ENCODE measurements around the gene PPP1R9A. TPM values are rescaled to one million over a fixed set of nuclear protein-coding genes. Genes with fewer than 3 reads are reported as not detected.

The PPP1R9A gene
- total RNA-seq, 1 donor from 2014 or later = 156 TPM

- no peak for DNase-seq
Measured at GRCh38 chr7:94912085-94912484, 4.7 kb downstream of the PPP1R9A start.

DNA sequence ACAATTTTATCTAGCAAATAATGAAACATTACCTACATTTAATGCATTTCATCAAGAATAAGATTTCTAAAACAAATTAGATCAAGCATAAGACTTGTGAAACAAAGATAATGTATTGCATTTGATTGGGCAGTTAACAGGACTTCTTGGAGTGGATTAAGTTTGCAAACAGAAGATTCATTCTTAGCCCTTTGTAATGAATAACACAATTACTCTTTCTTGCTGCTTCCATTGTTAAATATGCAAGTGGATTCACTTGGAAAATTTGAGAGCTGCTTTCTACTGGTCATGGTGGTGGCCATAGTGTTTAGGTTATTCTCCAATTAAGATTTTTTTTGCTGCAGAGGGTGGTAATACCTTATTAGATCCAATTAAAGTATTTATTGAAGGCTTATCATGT lies 6.0 kb downstream of the PPP1R9A start:
- no peak for DNase-seq

GRCh38 chr7:94921911-94922310 lies 14.5 kb downstream of the PPP1R9A start:
- no peak for DNase-seq

DNA sequence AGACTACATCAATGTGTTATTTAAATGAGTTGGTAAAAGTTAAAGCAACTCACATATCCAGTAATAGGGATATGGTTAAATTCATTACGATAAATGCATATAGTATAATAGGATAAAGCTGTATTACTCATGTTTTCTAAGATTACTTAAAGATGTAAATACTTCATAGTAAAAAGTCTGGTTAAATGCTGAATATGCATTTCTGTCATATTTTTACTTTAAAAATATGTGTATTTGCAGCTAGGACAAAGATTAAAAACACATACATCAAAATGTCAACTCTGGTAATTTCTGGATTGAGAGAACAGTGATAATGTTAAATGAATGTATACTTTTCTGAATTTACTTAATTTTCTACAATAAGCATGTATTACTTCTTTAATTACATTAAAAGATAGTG lies 15.1 kb downstream of the PPP1R9A start:
- DNase-seq = no peak

DNA sequence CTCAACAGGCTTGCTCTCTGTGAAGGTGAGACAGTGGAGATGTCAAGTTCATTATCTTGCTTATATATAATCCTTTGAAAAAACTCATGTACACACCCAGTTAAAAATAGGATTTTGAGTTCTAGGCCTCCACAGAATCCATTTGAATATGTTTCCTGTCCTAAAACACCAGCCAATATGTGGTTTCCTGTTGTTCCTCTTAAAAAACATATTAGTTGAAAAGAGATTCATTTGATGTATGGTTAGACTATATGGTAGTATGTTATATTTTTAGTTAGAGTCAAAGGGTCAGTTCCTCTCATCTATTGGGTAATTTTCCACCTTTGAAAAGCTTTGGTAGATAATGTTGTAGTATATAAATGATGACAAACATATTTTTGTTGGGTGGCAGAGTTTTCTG lies 16.0 kb downstream of the PPP1R9A start:
- no peak for DNase-seq

DNA sequence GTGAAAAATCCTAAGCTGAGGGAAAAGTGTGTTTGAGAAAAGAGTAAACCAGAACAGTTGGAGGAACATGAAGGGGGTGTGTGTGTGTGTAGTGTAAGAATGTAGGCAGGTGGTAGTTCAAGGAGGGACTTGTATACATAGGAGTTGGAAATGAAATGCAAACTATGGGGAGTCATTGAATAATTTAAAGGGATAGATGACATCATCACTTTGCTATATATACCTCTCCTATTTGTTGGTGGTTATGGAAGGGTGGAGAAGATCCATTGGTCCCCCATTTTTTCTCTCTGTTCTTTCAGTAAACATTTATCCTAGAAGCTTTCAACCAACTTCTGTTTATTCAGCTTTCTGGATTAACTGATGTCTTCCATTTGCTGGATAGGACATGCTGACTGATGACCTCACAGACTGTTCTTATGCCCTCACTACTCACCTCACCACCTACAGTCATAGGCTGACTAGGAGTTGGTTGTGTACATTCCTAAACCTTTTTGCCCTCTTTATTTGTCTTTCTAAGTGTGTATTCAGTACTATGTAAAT lies 20.8 kb downstream of the PPP1R9A start:
- no peak for DNase-seq

DNA sequence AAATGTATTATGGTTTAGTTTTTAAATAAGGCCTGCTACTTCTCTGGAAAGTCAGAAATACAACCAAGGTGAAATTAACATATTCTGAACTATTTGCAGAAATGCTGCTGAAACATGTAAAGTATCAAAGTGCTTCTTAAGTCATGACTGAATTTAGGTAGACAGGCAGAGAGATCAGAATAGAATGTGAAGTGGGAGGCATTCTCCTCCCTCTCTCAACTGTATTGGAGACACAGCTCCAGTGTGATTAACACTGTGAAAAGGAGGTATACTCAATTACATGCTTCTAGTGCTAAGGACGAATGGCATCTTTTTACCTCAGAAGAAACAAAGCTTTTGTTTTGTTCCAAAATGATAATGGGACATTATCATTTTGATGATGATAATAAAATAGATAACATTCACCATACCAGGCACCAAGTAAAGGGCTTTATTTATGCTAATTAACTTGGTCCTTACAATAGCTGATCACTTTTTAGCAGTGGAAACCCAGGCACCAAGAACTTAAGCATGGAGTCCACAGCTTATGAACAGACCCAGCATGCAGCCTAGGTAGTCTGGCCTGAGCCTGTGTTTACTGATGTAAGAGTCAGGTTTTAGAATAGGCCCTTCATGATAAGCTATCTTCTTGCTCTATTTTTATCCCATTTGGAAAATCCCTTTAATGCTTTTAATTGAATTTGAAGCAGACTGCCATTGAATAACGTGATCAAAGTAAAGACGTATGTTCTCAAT lies 26.0 kb downstream of the PPP1R9A start:
- DNase-seq = no peak

DNA sequence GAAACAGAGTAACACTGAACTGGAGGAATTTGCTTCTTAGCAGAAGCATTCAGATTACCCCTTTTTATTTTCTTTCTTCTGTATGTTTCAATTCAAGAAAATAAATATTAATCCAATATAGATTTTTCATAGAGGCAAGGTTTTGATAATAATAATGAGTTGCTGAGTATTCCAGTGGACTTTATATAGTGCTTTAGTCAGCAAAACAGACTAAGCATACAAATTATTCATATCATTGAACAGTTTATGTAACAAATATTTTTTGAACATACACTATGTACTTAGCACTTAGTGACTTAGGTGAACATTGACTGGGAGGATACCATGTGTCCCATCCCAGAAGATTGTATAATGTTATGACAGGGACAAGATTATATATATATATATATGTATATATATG lies 32.0 kb downstream of the PPP1R9A start:
- DNase-seq = no peak

GRCh38 chr7:94940241-94940640 lies 32.8 kb downstream of the PPP1R9A start:
- no peak for DNase-seq

GRCh38 chr7:94941844-94942632 lies 34.6 kb downstream of the PPP1R9A start:
- no peak for DNase-seq

GRCh38 chr7:94943134-94943533 lies 35.7 kb downstream of the PPP1R9A start:
- DNase-seq = peak; percentile 44

GRCh38 chr7:94949532-94949931 lies 42.1 kb downstream of the PPP1R9A start:
- no peak for DNase-seq

- no peak for DNase-seq
Measured at GRCh38 chr7:94955807-94956206, 48.4 kb downstream of the PPP1R9A start.

DNA sequence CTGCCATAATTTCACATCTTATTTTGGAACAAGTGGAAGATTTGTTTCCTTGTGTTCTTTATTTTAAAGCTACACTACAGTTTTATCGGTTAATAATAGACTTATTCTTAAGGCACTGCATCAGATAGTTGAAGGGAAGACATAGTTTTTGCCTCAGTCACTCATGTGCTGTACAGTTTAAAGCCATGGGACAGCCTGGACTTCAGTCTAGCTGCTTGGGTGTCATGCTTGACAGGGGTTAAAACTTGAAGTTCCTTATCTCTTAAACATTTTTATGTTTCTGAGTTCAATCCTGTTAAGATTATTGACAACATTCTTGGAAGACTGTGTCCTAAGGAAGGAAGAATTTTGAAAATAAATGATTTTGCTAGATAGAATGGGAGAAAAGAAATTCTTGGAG lies 49.7 kb downstream of the PPP1R9A start:
- DNase-seq = no peak

DNA sequence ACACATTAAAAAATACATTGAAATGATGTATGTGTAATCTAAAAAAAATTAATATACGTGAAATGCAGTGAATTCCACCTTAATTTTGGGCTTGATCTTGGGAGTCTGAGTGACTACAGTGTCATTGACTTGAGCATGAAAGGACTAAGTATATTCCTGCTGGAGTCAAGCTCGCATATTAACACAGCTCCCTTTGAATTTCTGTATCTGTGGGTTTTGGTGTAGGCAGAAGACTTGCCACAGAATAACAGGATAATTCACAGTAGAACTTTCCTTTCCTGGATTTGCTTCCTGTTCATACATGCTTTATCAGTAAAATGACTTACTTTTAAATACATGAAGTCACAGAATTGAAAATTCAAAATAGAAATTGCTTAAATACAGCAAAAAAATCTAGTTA lies 55.3 kb downstream of the PPP1R9A start:
- DNase-seq = no peak

GRCh38 chr7:94969434-94970084 lies 62.2 kb downstream of the PPP1R9A start:
- DNase-seq = no peak

DNA sequence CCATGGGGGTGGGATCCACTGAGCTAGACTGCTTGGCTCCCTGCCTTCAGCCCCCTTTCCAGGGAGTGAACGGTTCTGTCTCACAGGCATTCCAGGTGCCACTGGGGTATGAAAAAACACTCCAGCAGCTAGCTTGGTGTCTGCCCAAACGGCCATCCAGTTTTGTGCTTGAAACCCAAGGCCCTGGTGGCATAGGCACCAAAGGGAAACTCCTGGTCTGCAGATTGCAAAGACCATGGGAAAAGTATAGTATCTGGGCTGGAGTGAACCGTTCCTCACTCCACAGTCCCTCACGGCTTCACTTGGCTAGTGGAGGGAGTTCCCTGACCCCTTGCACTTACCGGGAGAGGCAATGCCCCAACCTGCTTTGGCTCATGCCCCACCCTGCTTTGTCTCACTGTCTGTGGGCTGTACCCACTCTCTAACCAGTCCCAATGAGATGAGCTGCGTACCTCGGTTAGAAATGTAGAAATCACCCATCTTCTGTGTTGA lies 62.7 kb downstream of the PPP1R9A start:
- no peak for DNase-seq

- DNase-seq = peak; percentile 57
Measured at GRCh38 chr7:94971051-94971867, 63.9 kb downstream of the PPP1R9A start.

DNA sequence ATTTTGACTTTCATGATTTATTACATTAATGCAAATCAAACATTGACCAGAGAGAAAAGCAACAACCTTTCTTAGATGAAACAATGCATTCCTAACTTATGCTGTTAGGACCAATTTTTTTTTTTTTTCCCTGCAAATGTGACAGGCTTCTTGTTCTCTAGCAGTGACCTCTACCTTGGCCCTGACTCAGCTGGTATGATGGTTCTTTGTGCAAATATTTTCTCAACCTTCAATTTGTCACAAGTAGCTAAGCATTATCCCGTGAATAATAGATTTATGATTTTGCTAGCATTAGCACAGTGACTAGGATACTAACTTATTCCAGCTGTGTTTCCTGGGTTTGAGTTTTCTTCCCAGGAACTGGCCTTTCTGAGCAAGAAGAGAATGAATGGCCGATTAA lies 64.9 kb downstream of the PPP1R9A start:
- peak; percentile 79 for DNase-seq

GRCh38 chr7:94973844-94974243 lies 66.5 kb downstream of the PPP1R9A start:
- no peak for DNase-seq

GRCh38 chr7:94974423-94974822 lies 67.0 kb downstream of the PPP1R9A start:
- no peak for DNase-seq

DNA sequence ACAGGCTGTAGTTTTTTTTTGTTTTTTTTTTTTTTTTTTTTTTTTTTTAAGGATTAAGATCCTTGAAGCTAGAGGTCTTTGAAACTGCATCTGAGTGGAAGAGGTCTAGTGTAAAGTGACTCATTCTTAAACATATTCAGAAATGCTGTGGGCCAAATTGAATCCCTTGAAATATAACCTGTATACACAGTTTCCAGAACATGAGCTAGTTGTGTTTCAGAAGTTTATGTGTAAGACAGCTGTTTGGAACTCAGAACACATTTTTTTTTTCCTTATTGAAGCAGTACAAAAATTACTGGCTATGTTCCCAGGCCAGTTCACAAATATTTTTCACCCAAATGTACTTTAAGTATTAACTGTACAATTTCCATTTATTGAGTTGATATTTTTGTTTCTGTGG lies 67.9 kb downstream of the PPP1R9A start:
- DNase-seq = peak; percentile 94

All from tongue (tissue), 2 donors.